Neural cell (in vitro differentiated cells): Measurements from ENCODE around the gene APBB1IP. TPM values are rescaled to one million over a fixed set of nuclear protein-coding genes. Genes with fewer than 3 reads are reported as not detected.

Source experiments
- H2AFZ ChIP-seq: fragments of 200-600, 300-800 bp; sonication (generic), shearing (Covaris generic); 2 replicates; pipeline ENCODE4 v1.6.0; 2014; ENCODE audit warnings: low read depth, mild to moderate bottlenecking, antibody characterized with exemption, low read length, moderate library complexity
- H3F3A ChIP-seq: fragments of 200-600 bp; shearing (Covaris generic); 2 replicates; pipeline ENCODE4 v1.6.1; 2016; ENCODE audit warnings: mild to moderate bottlenecking, moderate library complexity, mixed read lengths, antibody characterized with exemption, low read length; ENCODE audit not compliant: insufficient read depth, poor library complexity, severe bottlenecking
- H3K27ac ChIP-seq: fragments of 200-600, 300-800 bp; sonication (generic), shearing (Covaris generic); 2 replicates; pipeline ENCODE4 v1.5.1; 2014; ENCODE audit warnings: mild to moderate bottlenecking, low read length, moderate library complexity
- H3K27me3 ChIP-seq: fragments of 300-800, 200-600 bp; sonication (generic), shearing (Covaris generic); 2 replicates; pipeline ENCODE4 v1.6.0; 2014; ENCODE audit warnings: mild to moderate bottlenecking, low read depth, low read length, moderate library complexity; ENCODE audit not compliant: insufficient read depth
- H3K36me3 ChIP-seq: fragments of 300-800, 200-600 bp; sonication (generic), shearing (Covaris generic); 2 replicates; pipeline ENCODE4 v1.5.1; 2014; ENCODE audit warnings: mild to moderate bottlenecking, antibody characterized with exemption, low read length, moderate library complexity; ENCODE audit not compliant: insufficient read depth
- H3K4me2 ChIP-seq: fragments of 300-800, 200-600 bp; sonication (generic), shearing (Covaris generic); 2 replicates; pipeline ENCODE4 v1.6.0; 2014; ENCODE audit warnings: mild to moderate bottlenecking, low read length
- H3K4me3 ChIP-seq: fragments of 300-800, 200-600 bp; sonication (generic), shearing (Covaris generic); 2 replicates; pipeline ENCODE4 v1.5.1; 2014; ENCODE audit warnings: mild to moderate bottlenecking, low read length, moderate library complexity
- H3K79me2 ChIP-seq: fragments of 200-600 bp; shearing (Covaris generic); replicated peaks from 2 replicates; pipeline ENCODE4 v1.6.0; 2014; ENCODE audit warnings: mild to moderate bottlenecking, low read length, moderate library complexity; ENCODE audit not compliant: insufficient read depth
- H3K9ac ChIP-seq: fragments of 300-800, 200-600 bp; sonication (generic), shearing (Covaris generic); 2 replicates; pipeline ENCODE4 v1.6.1; 2016; ENCODE audit warnings: mild to moderate bottlenecking, low read length, mixed read lengths
- H3K9me2 ChIP-seq: fragments of 200-600 bp; shearing (Covaris generic); 2 replicates; pipeline ENCODE4 v1.6.1; 2016; ENCODE audit warnings: mild to moderate bottlenecking, low read length, mixed read lengths; ENCODE audit not compliant: insufficient read depth
- H3K9me3 ChIP-seq: fragments of 200-600, 300-800 bp; sonication (generic), shearing (Covaris generic); 2 replicates; pipeline ENCODE4 v1.6.1; 2016; ENCODE audit warnings: mild to moderate bottlenecking, mixed run types, low read length, moderate library complexity, mixed read lengths
- H4K20me1 ChIP-seq: fragments of 200-600 bp; shearing (Covaris generic); 2 replicates; pipeline ENCODE4 v1.6.1; 2016; ENCODE audit warnings: mild to moderate bottlenecking, mixed run types; ENCODE audit not compliant: insufficient read depth
- EP300 ChIP-seq: fragments of 450-650 bp; conservative IDR thresholded peaks from 2 replicates; pipeline ENCODE4 v1.6.1; 2014; ENCODE audit warnings: antibody characterized with exemption, mild to moderate bottlenecking, moderate library complexity; ENCODE audit not compliant: poor library complexity, severe bottlenecking
- EZH2 ChIP-seq: fragments of 200-600, 300-800 bp; shearing (Covaris generic), sonication (generic); IDR thresholded peaks from 2 replicates; pipeline ENCODE4 v1.6.1; 2014; ENCODE audit warnings: antibody characterized with exemption, low read length, borderline replicate concordance, mild to moderate bottlenecking; ENCODE audit not compliant: insufficient read depth, poor library complexity, severe bottlenecking
- MXI1 ChIP-seq: fragments of 450-650 bp; conservative IDR thresholded peaks from 2 replicates; pipeline ENCODE4 v1.6.1; 2014; ENCODE audit warnings: antibody characterized with exemption, mild to moderate bottlenecking; ENCODE audit not compliant: poor library complexity, severe bottlenecking
- POLR2AphosphoS5 ChIP-seq: IDR thresholded peaks from 2 replicates; pipeline ENCODE4 v1.6.1; 2012
- RAD21 ChIP-seq: fragments of 450-650 bp; conservative IDR thresholded peaks from 2 replicates; pipeline ENCODE4 v1.6.1; 2014; ENCODE audit warnings: antibody characterized with exemption, mild to moderate bottlenecking, moderate library complexity
- REST ChIP-seq: IDR thresholded peaks from 2 replicates; pipeline ENCODE4 v1.6.1; 2012; ENCODE audit warnings: borderline replicate concordance
- SMC3 ChIP-seq: fragments of 450-650 bp; conservative IDR thresholded peaks from 2 replicates; pipeline ENCODE4 v1.6.1; 2014; ENCODE audit warnings: antibody characterized with exemption, mild to moderate bottlenecking, moderate library complexity; ENCODE audit not compliant: poor library complexity
- TAF1 ChIP-seq: IDR thresholded peaks from 2 replicates; pipeline ENCODE4 v1.6.1; 2012; ENCODE audit warnings: low read depth
- polyA plus RNA-seq: library from polyadenylated mRNA; depleted of rRNA; stranded (reverse); fragments of >200 nt; gene quantifications from 2 replicates; pipeline ENCODE4 v1.2.3, GENCODE V29; 2014
- TF ChIP-seq, protein P1 (sequence below): fragments of 450-650 bp; IDR thresholded peaks from 2 replicates; pipeline ENCODE4 v1.5.1; 2014; ENCODE audit warnings: antibody characterized with exemption, mild to moderate bottlenecking, moderate library complexity; ENCODE audit not compliant: poor library complexity, severe bottlenecking

APBB1IP gene
- polyA plus RNA-seq, 1 donor from 2014 or later, result not detected

DNA sequence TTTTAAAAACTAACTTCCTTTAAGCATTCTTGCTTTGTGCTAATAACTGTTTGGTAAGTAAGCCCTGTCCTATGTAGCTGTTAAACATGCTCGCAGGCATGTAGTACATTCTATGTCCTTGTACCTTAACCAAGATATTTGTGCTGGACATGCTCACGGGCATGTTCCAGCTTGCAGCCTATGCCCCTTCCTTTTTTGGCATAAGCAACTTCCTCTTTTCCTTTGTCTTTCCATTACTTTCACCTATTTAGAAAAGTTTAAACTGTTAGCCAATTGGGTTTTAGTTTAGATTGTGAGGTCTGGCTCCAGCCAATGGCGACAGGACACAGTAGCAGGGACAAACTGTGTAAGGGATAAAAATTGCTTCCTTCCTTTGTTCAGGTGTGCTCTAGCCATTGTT, 14.4 kb upstream of the APBB1IP start:
- Histone ChIP-seq H3F3A (no peaks in the 10 kb centered on the region), H3K9me3 (no peaks in the 10 kb centered on the region), H2AFZ (no peak overlapping the region), H4K20me1 (no peaks in the 10 kb centered on the region), H3K9ac (no peak overlapping the region), H3K9me2 (no peaks in the 10 kb centered on the region), H3K4me2 (no peak overlapping the region), H3K27ac (no peak overlapping the region), H3K27me3 (no peaks in the 10 kb centered on the region), H3K79me2 (no peaks in the 10 kb centered on the region), H3K36me3 (no peaks in the 10 kb centered on the region), H3K4me3 (no peak overlapping the region)
- TF ChIP-seq EP300 (no peak), TAF1 (no peak), REST (no peak), EZH2 (no peak), RAD21 (no peak), MXI1 (no peak), SMC3 (no peak), POLR2AphosphoS5 (no peak)
- TF ChIP-seq, protein P1, sequence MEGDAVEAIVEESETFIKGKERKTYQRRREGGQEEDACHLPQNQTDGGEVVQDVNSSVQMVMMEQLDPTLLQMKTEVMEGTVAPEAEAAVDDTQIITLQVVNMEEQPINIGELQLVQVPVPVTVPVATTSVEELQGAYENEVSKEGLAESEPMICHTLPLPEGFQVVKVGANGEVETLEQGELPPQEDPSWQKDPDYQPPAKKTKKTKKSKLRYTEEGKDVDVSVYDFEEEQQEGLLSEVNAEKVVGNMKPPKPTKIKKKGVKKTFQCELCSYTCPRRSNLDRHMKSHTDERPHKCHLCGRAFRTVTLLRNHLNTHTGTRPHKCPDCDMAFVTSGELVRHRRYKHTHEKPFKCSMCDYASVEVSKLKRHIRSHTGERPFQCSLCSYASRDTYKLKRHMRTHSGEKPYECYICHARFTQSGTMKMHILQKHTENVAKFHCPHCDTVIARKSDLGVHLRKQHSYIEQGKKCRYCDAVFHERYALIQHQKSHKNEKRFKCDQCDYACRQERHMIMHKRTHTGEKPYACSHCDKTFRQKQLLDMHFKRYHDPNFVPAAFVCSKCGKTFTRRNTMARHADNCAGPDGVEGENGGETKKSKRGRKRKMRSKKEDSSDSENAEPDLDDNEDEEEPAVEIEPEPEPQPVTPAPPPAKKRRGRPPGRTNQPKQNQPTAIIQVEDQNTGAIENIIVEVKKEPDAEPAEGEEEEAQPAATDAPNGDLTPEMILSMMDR, result no peak

DNA sequence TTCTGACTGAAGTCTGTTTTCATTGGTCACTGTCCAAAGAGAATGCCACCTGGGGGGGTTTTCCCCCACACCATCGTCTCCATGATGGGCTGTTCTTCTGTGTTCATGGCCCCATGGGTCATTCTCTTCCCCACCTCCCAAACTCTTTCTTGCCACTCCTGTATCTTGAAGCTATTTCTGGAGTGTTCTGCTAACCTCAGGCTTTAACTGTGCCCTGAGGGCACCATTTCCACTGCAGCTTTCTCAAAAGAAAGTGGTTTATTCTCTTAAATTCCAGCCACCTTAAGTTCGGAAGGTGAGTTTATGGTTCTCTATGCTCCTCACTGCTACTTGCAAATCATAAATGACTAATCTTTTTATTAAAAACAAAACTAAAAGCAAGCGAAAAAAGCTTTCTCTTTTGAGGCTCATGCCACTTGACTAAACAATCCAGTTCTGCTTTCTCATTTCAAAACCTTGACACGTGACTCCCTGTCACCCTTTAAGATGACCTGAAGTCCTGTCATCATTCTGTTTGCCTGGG, 7.4 kb upstream of the APBB1IP start:
- TF ChIP-seq EP300 (no peak), SMC3 (no peak), MXI1 (no peak), RAD21 (no peak), EZH2 (no peak), POLR2AphosphoS5 (no peak), REST (no peak), TAF1 (no peak)
- TF ChIP-seq, protein P1, result no peak
- Histone ChIP-seq H3K9me3 (no peaks in the 10 kb centered on the region), H3K27me3 (no peaks in the 10 kb centered on the region), H3K9me2 (no peaks in the 10 kb centered on the region), H3K36me3 (no peaks in the 10 kb centered on the region), H4K20me1 (no peaks in the 10 kb centered on the region), H3K4me3 (no peak overlapping the region), H3K9ac (no peak overlapping the region), H2AFZ (no peak overlapping the region), H3K4me2 (no peak overlapping the region), H3K27ac (no peak overlapping the region), H3F3A (no peaks in the 10 kb centered on the region), H3K79me2 (no peaks in the 10 kb centered on the region)
